NCI-H1105 (cell line): ENCODE data around the gene FES.
A peak's percentile ranks its signal among the peaks of the same experiment; 100 is the strongest.
"Not testable (repeated sequence)": the region's sequence is repeated elsewhere in the genome, so short reads cannot be mapped to it uniquely, and the experiment has no call there.

ENCODE experiments used
- DNase-seq: peaks from one replicate; lab custom pipeline; 2025; lab: John Stamatoyannopoulos, UW

The FES gene

DNA sequence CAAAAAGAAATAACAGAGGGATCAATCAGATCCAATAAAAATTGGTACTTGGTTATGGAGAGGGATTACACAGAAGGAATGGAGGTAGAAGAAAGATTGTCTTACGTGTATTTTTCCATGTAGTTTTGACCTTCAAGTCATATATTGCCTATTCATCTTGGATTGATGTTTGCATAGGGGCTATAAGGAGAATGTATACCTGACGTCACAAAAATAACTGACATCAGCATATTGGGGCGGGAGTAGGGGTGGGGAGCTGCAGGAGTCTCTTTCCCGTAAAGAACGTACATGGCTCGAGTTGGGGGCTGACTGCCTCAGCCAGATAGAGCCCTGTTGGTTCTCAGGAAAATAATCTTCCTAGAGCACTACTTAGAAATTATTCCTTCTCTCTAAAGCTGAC, 21.8 kb upstream of the FES start:
- no peak for DNase-seq

DNA sequence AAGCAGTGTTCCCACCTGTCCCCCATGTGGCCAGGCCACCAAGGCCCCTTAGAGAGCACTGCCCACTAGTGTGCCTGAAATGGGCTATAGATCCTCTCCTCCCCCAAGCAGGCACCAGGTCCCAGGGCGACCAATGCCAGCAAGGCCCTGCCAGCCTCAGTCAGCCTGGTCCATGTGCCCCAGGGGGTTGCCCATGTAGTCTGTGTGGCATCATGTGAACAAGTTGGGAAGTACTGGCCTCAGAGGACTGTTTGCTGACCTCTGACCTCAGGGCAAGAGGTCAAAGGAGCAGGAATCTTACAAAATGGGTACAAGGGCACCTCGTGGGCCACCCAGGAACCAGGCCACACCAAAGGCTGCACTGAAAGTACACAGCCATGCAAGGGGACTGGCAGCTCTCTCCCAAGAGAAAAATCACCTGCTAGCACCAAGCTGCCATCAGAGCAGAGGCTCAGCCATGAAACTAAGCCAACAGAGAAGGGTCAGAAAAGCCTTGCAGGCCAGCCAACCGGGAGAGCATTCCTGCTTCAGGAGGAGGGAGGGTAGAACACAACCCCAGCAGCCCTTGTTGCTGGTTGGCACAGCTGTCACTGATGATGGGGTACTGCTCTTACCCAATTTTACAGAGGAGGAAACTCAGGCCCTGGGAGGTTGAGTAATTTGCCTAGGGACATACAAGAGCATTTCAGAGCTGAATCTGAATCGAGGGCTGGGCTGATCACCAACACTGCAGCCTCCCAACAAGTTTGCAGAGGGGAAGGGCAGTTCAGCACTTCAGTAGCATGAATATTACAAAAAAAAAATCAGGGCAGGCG, 21.1 kb upstream of the FES start:
- DNase-seq, result no peak

- DNase-seq, result no peak
These were observed 20.3 kb upstream of the FES start for GRCh38 chr15:90863987-90864386.

- no peak for DNase-seq
These were observed 19.8 kb upstream of the FES start for GRCh38 chr15:90864507-90864906.

DNA sequence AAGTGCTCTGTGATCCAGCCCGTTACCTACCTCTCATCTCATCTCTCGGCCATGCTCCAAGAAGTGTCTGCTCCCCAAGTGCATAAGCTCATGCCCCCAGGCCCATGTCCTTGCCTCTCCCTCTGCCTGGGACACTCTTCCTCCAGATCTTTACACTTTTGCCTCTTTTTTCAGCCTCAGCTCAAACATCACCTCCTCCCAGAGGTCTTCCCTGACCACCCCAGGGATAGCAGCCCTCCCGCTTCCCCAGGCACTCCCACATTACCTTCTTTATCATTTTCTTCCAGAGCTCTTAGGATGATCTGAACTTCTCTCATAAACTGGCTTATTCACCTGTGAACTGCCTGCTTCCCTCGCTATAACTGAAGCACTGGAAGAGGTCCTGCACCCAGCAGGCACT, 18.6 kb upstream of the FES start:
- DNase-seq, result no peak

DNA sequence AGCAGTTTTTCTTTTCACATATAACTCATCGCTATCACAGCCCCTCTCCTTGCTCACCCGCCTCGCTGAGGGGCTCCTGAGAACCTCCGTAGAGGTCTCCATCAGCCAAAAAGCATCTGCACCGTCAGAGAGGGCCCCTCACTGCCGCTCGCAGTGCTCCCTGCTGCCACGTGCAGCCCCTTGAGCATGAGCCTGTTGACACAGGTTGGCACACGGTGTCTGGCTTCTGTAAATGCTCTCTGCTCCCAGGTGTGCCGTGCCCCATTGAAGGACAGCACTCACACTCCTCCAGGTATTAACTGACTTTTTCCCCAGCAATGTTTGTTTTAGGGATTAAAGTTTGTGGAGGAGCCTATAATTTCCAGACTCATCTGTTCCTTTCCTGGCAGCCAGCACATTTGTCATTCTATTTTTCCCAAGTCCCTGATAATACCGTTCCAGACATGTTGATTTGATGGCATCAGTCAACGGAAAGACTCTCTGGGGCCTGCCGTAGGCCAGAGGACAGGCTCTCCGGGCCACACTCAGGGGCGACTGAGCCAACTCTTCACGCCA, 18.1 kb upstream of the FES start:
- peak; percentile 43 for DNase-seq

- no peak for DNase-seq
These were observed 17.5 kb upstream of the FES start for GRCh38 chr15:90866800-90867199.

DNA sequence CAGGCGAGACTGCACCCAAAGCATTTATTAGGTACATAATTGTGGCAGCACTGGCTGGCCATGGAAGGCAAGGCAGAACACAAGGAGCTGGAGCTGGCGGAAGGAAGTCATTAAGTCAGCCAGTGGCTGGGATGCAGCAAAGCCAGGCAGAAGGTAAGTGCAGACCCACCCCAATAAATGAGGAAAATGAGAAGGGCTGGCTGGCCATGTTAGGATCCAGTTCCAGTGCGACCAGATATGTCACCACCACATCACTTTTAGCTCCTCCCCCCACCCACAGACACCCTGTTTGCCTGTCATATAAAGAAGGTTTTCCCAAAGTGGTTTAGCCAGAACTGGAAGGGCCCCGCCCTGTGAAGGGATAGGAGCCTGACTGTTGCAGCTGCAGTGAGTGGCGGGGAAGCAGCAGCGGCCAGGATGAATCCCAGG, 16.0 kb upstream of the FES start, which contains the start of gene FURIN:
TSS of gene FURIN (plus strand) at position 328 of the 429 bp plus-strand sequence. CDS start 7,153 bp downstream, outside the sequence.
- no peak for DNase-seq

GRCh38 chr15:90869140-90869541, 15.2 kb upstream of the FES start:
- DNase-seq, result no peak

DNA sequence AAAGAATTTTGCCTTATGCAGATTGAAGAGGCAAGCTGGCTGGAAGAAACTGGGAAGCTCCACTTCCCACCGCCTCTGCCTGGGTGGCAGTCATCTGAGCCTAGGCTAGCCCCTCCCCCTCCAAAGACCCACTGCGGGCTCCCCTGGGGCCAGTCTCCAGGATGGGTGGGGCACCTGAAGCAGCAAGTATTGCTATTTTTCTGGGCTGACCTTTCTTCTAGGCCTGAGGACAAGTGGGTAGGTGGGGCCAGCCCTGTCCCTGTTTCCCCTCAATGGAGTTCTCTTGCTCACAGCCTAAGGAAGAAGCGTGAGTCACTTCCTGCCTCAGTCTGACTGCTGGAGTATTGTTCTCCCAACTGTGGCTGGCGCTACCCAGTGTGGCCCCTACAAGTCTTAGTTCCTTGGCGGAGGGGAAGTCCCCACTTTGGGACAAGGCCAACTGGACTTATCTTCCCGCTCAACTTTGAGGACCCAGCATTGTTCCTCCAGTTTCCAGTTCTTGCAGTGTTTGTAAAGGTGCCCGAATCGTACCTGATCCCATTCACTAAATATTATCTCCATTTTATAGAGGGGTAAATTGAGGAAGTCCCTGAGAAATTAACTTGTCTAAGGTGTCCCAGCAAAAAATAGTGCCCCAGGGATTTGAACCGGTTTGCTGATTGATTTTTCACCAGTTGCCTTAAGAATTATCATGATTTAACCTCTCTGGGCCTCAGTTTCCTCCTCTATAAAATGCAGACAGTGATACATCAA, 14.5 kb upstream of the FES start:
- DNase-seq, result no peak

DNA sequence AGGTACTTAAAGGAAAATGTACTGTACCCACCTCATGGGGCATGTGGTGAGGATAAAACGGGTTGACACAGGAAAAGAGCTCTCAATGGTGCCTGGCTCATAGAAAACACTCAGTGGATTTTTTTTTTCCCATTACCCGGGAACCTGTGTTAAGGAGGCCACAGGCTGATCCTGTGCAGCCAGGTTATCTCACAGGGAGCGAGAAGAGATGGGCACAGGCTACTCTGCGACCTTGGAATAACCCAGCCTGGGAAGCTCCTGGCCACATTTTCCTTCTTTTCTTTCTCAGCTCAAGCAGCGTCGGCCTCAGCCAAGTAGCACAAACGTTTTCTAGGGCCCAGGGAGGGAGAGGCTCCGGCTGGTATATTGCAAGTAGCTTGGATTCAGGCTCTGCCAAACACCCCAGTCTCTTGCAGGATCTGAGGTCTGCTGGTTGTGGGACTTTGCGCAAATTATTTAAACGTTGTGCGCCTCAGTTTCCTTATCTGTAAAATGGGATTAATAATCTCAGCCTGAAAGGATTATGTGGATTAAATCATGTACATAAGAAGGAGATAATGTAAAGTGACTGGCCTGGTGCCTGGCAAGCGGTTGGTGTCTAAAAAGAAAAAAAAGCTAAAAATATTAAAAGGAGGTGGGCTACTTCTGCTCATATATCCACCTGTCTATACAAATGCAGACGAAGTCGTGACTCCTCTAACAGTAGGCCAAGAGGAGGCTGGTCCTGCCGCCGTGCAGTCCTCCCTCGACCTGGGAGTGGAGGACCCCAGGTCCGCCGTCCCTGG, 13.8 kb upstream of the FES start:
- no peak for DNase-seq

DNA sequence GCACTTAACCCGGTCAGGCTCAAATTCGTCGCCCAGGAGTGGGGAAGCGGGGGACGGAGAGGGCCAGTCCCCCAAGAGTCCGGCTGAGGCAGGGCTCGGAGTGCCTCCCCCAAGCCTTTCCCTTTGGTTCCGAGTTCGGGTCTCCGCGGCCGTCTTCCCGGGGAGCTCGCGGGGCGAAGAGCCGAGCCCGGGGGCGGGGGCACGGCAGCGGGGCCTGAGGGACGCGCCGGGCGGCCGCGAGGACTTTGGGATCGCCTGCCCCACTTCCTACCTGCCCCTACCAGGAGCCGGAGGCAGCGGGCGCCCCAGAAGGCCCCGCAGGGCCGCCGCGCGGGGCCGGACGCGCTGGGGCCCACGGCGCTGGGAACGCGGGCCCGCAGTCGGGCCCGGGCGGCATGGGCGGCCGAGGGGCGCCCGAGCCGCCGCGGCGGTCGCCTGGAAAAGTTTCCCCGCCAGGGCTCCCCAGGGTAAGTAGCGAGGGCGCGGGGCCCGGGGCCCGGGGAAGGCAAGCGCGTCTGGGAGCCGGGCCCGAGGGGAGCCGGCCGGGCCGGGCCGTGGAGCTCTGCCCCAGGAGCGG, 13.1 kb upstream of the FES start:
- no peak for DNase-seq

GRCh38 chr15:90871716-90872485, 12.4 kb upstream of the FES start:
- DNase-seq, result no peak

DNA sequence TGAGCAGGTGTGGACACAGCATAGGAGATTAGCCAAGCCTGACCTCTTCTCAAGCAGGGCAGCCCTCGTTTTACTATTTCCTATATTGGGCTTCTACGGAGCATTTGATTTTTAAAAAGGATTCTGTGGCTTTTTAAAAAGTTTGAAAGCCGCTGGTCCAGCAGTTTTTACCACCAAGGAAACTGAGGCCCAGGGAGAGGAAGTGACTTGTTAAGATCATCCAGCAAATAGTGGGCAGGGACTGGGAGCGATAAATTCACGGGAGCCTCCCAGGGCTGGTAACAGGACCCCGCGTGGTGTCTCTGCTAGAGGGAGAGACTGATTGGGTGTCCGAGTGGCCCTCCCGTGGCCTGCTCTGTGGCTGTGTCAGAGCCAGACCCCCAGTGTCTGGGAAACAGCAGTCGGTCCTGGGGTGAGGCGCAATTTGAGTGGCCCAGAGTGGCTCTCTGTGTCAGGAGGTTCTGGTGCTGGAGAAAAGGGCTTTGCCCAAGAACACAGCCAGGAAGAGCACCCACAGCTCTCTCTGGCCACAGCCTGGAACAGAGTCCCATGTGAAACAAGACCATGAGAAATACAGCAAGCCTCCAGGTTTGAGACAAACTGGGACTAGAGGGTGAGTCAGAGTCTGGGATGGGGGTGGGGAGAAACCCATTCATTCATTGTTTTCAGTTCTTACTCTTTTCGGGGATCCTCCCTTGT, 11.7 kb upstream of the FES start:
- no peak for DNase-seq

GRCh38 chr15:90873488-90873997, 10.8 kb upstream of the FES start:
- DNase-seq, result no peak

DNA sequence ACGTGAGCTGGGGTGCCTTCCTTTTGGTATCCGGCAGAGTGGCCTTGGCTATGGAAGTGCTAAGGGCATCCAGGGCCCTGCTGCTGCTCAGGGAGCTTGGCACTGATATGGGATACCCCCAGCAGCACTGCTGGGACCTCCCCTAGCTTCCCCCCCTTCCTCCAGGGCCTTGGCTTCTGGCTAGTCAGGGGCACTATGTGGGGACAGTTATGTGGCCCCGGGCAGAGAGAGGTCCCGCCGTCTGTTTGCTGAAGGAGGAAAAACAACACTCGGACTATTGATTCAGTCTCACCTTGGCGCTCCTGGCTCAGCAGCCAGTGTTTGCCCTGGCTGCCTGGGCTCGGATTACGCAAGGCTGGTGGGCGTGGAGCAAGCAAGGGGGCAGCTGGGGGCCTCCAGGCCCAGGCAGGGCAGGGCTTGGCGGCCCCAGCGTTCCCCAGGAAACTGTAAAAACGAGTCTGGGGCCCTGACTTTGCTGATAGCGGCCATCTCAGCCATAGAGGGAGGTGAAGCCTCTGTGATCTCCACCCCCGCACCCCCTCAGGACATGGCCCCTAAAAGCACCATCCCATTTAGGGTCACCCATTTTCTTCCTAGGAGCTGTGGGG, 10.2 kb upstream of the FES start:
- no peak for DNase-seq

- not testable (repeated sequence) for DNase-seq
These were observed 9.3 kb upstream of the FES start for GRCh38 chr15:90874986-90875385.

DNA sequence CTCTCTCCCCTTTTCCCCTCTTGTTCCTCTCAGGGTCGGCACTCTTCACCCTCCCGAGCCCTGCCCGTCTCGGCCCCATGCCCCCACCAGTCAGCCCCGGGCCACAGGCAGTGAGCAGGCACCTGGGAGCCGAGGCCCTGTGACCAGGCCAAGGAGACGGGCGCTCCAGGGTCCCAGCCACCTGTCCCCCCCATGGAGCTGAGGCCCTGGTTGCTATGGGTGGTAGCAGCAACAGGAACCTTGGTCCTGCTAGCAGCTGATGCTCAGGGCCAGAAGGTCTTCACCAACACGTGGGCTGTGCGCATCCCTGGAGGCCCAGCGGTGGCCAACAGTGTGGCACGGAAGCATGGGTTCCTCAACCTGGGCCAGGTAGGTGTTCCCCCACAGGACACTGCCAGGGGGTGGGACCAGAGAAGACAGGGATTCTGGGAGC, 8.7 kb upstream of the FES start:
- DNase-seq, result no peak

DNA sequence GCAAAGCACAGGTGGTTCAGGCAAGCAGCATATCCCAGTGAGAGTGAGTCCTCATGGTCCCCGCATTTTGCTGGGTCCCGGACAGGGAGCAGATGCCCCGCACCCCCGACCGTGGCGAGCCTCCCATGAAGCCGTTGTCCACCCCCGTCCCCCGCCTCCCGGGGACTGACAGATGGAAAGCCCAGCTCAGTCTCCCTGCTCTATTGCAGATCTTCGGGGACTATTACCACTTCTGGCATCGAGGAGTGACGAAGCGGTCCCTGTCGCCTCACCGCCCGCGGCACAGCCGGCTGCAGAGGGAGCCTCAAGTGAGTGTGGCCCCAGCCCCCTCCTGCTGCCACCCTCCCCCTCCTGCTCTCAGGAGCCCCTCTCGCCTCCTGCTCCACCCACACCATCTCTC, 8.3 kb upstream of the FES start:
- DNase-seq, result no peak
